Amniotic stem cell (primary cell): ENCODE data around the gene PLD5.
"Not testable (repeated sequence)": the region's sequence is repeated elsewhere in the genome, so short reads cannot be mapped to it uniquely, and the experiment has no call there.

Source experiments
- DNase-seq: peaks from one replicate; lab custom pipeline; 2025; lab: John Stamatoyannopoulos, UW

PLD5 gene

GRCh38 chr1:242425232-242425631 lies 99.3 kb downstream of the PLD5 start:
- DNase-seq, result no peak

GRCh38 chr1:242416657-242417056 lies 107.8 kb downstream of the PLD5 start:
- no peak for DNase-seq

- no peak for DNase-seq
Observed at GRCh38 chr1:242412921-242413320, 111.6 kb downstream of the PLD5 start.

GRCh38 chr1:242411901-242412300 lies 112.6 kb downstream of the PLD5 start:
- no peak for DNase-seq

GRCh38 chr1:242405947-242406346 lies 118.5 kb downstream of the PLD5 start:
- no peak for DNase-seq

GRCh38 chr1:242404296-242404695 lies 120.2 kb downstream of the PLD5 start:
- no peak for DNase-seq

GRCh38 chr1:242402956-242403355 lies 121.5 kb downstream of the PLD5 start:
- DNase-seq, result no peak

GRCh38 chr1:242401937-242402336 lies 122.6 kb downstream of the PLD5 start:
- no peak for DNase-seq

- no peak for DNase-seq
Observed at GRCh38 chr1:242398351-242398750, 126.1 kb downstream of the PLD5 start.

GRCh38 chr1:242391896-242392295 lies 132.6 kb downstream of the PLD5 start:
- DNase-seq, result no peak

- not testable (repeated sequence) for DNase-seq
Observed at GRCh38 chr1:242376121-242376520, 148.4 kb downstream of the PLD5 start.

- not testable (repeated sequence) for DNase-seq
Observed at GRCh38 chr1:242350446-242350845, 174.1 kb downstream of the PLD5 start.

GRCh38 chr1:242349636-242350035 lies 174.9 kb downstream of the PLD5 start:
- DNase-seq, result no peak

GRCh38 chr1:242330865-242331264 lies 193.6 kb downstream of the PLD5 start:
- not testable (repeated sequence) for DNase-seq

- not testable (repeated sequence) for DNase-seq
Observed at GRCh38 chr1:242327381-242327780, 197.1 kb downstream of the PLD5 start.

GRCh38 chr1:242321981-242322380 lies 202.5 kb downstream of the PLD5 start:
- not testable (repeated sequence) for DNase-seq

- DNase-seq, result no peak
Observed at GRCh38 chr1:242318140-242318539, 206.4 kb downstream of the PLD5 start.

GRCh38 chr1:242314865-242315264 lies 209.6 kb downstream of the PLD5 start:
- not testable (repeated sequence) for DNase-seq

- DNase-seq, result not testable (repeated sequence)
Observed at GRCh38 chr1:242314085-242314649, 210.3 kb downstream of the PLD5 start.

- DNase-seq, result not testable (repeated sequence)
Observed at GRCh38 chr1:242308681-242309080, 215.8 kb downstream of the PLD5 start.

- DNase-seq, result not testable (repeated sequence)
Observed at GRCh38 chr1:242293781-242294180, 230.7 kb downstream of the PLD5 start.

GRCh38 chr1:242288067-242288466 lies 236.4 kb downstream of the PLD5 start:
- not testable (repeated sequence) for DNase-seq

GRCh38 chr1:242282758-242283485 lies 241.6 kb downstream of the PLD5 start:
- not testable (repeated sequence) for DNase-seq

- not testable (repeated sequence) for DNase-seq
Observed at GRCh38 chr1:242278406-242278805, 246.1 kb downstream of the PLD5 start.
